Measurements from ENCODE around the gene MAPK7. TPM values are rescaled to one million over a fixed set of nuclear protein-coding genes. Genes with fewer than 3 reads are reported as not detected.
A peak's percentile ranks its signal among the peaks of the same experiment; 100 is the strongest.

MAPK7 gene
- total RNA-seq, 2 donors from 2014 or later, result 36.6 to 37.9 TPM

- Histone ChIP-seq H3K27ac (no peak overlapping the region), H3K9ac (ENCODE audit: low read depth in 2 of 2, low read length in 2 of 2) (no peak overlapping the region), H3K4me1 (peaks cover 24% of the 10 kb centered on the region), H3K27me3 (no peaks in the 10 kb centered on the region), H3K4me3 (no peak overlapping the region), H3K36me3 (peaks cover 21% of the 10 kb centered on the region), H3K9me3 (no peaks in the 10 kb centered on the region)
- TF ChIP-seq CTCF (IDR thresholded peaks at IDR 0.05), result no peak
- DNase-seq, result no peak
- intact Hi-C loops (cut with DNase I), result no loop called here
These were observed 4.5 kb downstream of the MAPK7 start for GRCh38 chr17:19382531-19383444.

DNA sequence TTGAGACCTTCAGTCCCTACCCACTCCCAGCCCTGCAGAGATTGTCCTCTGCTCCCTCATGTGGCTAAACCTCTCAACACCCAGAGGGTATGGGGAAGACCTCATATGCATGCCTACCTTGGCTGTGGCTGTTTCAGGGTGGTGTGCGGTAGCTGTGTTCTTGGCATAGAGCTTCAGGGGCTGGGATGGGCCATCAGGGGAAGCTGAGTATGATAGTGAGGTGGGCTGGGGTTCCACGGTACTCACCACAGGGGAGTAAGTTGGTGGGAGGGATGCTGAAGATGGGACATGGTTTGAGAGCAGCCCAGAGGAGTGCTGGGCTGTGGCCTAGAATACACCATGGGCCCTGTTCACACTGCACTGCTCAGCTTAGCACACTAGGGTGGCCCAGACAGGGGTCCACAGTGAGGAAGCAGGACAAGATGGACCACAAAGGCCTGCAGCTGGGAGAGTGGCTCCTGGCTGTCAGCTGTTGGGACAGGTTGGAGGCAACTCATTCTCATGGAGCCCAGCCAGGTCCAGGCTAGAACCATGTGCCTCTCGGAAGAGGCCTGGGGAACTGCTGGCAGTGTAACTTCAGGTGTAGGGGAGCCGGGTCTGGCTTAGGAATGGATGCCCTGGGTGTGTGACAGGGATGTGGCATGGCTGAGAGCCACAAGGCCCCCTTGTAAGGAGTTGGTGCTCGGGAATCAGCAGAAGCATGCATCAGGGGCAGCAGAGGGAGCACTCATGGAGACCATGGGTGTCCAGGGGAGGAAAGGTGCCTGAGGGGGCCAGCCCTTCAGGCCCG lies 5.6 kb downstream of the MAPK7 start:
- H3K9ac ChIP-seq (ENCODE audit: low read depth in 2 of 2, low read length in 2 of 2), result peak overlapping the region; percentile 46 to 48
- peaks cover 24% of the 10 kb centered on the region for H3K4me1 ChIP-seq
- no peak for DNase-seq
- H3K27me3 ChIP-seq, result no peaks in the 10 kb centered on the region
- no peak for TF ChIP-seq CTCF (IDR thresholded peaks at IDR 0.05)
- intact Hi-C loops (cut with DNase I), result no loop called here
- peak overlapping the region; percentile 77 for H3K27ac ChIP-seq
- H3K36me3 ChIP-seq, result peaks cover 21% of the 10 kb centered on the region
- no peaks in the 10 kb centered on the region for H3K9me3 ChIP-seq
- H3K4me3 ChIP-seq, result no peak overlapping the region

DNA sequence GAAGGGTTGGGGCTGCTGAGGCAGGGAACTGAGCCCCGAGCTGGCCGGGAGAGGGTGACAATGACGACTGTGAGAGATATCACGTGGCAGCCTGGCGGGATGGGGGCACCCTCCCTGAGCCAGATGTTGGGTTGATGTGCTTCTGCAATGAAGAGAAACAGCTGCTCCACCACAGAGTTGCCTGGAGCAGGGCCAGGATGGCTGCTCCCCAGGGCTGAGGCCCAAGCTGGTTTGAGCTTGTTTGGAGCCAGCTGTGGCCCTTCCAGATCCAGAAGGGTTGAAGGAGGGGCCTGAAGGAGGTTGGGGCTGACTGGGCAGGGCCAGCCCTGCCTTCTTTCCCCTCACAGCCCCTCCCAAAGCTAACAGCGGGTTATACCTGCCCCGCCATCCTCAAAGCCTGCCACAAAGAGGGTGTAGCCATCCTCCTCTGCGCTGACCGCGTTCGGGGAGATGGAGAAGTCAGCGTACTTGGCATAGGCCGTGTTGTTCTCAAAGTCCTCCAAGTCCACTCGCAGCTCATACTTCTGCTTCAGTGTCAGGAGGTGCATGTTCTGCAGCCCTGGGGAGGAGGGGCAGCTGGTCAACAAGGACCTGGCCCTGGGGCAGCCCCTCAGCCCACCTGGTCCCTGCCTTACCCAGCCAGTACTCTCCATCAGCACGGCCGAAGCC lies 6.6 kb downstream of the MAPK7 start:
- H3K27me3 ChIP-seq, result no peaks in the 10 kb centered on the region
- H3K27ac ChIP-seq, result peak overlapping the region; percentile 77
- no peak for TF ChIP-seq CTCF (IDR thresholded peaks at IDR 0.05)
- H3K9me3 ChIP-seq, result no peaks in the 10 kb centered on the region
- peaks cover 24% of the 10 kb centered on the region for H3K4me1 ChIP-seq
- no peak overlapping the region for H3K4me3 ChIP-seq
- intact Hi-C loops (cut with DNase I), result no loop called here
- peaks cover 21% of the 10 kb centered on the region for H3K36me3 ChIP-seq
- DNase-seq, result peak; percentile 94
- peak overlapping the region; percentile 46 to 48 for H3K9ac ChIP-seq (ENCODE audit: low read depth in 2 of 2, low read length in 2 of 2)

DNA sequence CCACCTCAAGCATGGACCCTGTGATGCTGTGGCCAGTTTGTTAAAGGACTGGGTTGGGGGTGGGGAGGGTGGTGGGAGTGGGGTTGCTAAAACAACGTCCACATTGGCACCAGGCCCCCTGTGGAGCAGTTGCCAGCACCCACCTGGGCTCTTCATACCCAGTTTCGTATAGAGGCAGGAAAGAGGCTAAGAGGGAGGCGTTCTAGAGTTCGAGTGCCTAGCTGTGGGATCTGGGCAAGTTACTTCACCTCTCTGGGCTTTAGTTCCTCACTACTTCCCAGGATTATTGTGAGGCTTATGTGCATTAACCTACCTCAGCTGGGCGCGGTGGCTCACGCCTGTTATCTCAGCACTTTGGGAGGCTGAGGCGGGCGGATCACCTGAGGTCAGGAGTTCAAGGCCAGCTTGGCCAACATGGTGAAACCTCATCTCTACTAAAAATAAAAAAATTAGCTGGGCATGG lies 7.3 kb downstream of the MAPK7 start:
- no peak for DNase-seq
- no peaks in the 10 kb centered on the region for H3K9me3 ChIP-seq
- peak overlapping the region in 1 of 2 donors; percentile 48 for H3K9ac ChIP-seq (ENCODE audit: low read depth in 2 of 2, low read length in 2 of 2)
- H3K36me3 ChIP-seq, result peaks cover 20% of the 10 kb centered on the region
- peak overlapping the region; percentile 5 for H3K4me3 ChIP-seq
- TF ChIP-seq CTCF (IDR thresholded peaks at IDR 0.05), result no peak
- intact Hi-C loops (cut with DNase I), result no loop called here
- peaks cover 24% of the 10 kb centered on the region for H3K4me1 ChIP-seq
- peak overlapping the region; percentile 77 for H3K27ac ChIP-seq
- no peaks in the 10 kb centered on the region for H3K27me3 ChIP-seq
